ENCODE data around the gene IRAK4. TPM values are rescaled to one million over a fixed set of nuclear protein-coding genes. Genes with fewer than 3 reads are reported as not detected.

IRAK4 gene
- total and polyA plus RNA-seq, 4 donors: 9.4 to 28.0 (median 17.8) TPM

GRCh38 chr12:43835656-43836474 is 77.1 kb downstream of the IRAK4 start, which contains the start of gene TMEM117:
TMEM117 (plus strand) TSS chr12:43836081.
- ATAC-seq (ENCODE audit: insufficient read depth, low FRiP score): peak; percentile 88
- peak within 1 kb of the TSS; percentile 67 to 70 for H3K9ac ChIP-seq (ENCODE audit: insufficient read depth in 1 of 2, low read length in 2 of 2)
- peaks cover 0 to 8% (median 0%) of the 10 kb centered on the region in 3 donors for H3K27me3 ChIP-seq (ENCODE audit: control insufficient read depth in 3 of 3, insufficient read depth in 3 of 3, low read length in 2 of 3)
- TF ChIP-seq CTCF (IDR thresholded peaks at IDR 0.05; ENCODE audit: control extremely low read depth, extremely low read depth): no peak
- no peaks in the 10 kb centered on the region for H3K36me3 ChIP-seq (ENCODE audit: control insufficient read depth in 4 of 4, insufficient read depth in 4 of 4, low read length in 4 of 4)
- peak; percentile 77 to 80 (median 80) for DNase-seq
- peak within 1 kb of the TSS; percentile 84 for H3K4me3 ChIP-seq
- peak within 1 kb of the TSS; percentile 99 for H3K27ac ChIP-seq (ENCODE audit: low read depth in 1 of 2, low read length in 1 of 2)
- H3K4me1 ChIP-seq (ENCODE audit: control insufficient read depth in 5 of 5, insufficient read depth in 5 of 5, low read length in 5 of 5): peaks cover 0 to 12% (median 3%) of the 10 kb centered on the region in 5 donors
- H3K9me3 ChIP-seq (ENCODE audit: control insufficient read depth in 4 of 4, insufficient read depth in 3 of 4, low read length in 3 of 4): no peaks in the 10 kb centered on the region
- WGBS, 2 donors: 0 to 1% methylated on average over 73 to 103 of the region's 103 CpGs

GRCh38 chr12:43836475-43836989 is 77.8 kb downstream of the IRAK4 start:
- H3K27me3 ChIP-seq (ENCODE audit: control insufficient read depth in 3 of 3, insufficient read depth in 3 of 3, low read length in 2 of 3): peaks cover 0 to 8% (median 0%) of the 10 kb centered on the region in 3 donors
- peaks cover 0 to 12% (median 3%) of the 10 kb centered on the region in 5 donors for H3K4me1 ChIP-seq (ENCODE audit: control insufficient read depth in 5 of 5, insufficient read depth in 5 of 5, low read length in 5 of 5)
- peak in 2 of 3 donors; percentile 18 to 62 for DNase-seq
- peak; percentile 11 for ATAC-seq (ENCODE audit: insufficient read depth, low FRiP score)
- H3K27ac ChIP-seq (ENCODE audit: low read depth in 1 of 2, low read length in 1 of 2): peak overlapping the region; percentile 99
- no peaks in the 10 kb centered on the region for H3K9me3 ChIP-seq (ENCODE audit: control insufficient read depth in 4 of 4, insufficient read depth in 3 of 4, low read length in 3 of 4)
- WGBS, 2 donors: 2% methylated on average over 8 of the region's 8 CpGs
- peak overlapping the region; percentile 67 to 70 for H3K9ac ChIP-seq (ENCODE audit: insufficient read depth in 1 of 2, low read length in 2 of 2)
- H3K36me3 ChIP-seq (ENCODE audit: control insufficient read depth in 4 of 4, insufficient read depth in 4 of 4, low read length in 4 of 4): no peaks in the 10 kb centered on the region
- TF ChIP-seq CTCF (IDR thresholded peaks at IDR 0.05; ENCODE audit: control extremely low read depth, extremely low read depth): no peak
- peak overlapping the region; percentile 84 for H3K4me3 ChIP-seq

Other genes with a start within 250 kb of the IRAK4 start
- not detected for gene ADAMTS20, start 206.7 kb upstream of the IRAK4 start, total RNA-seq
- gene ADAMTS20, start 206.7 kb upstream of the IRAK4 start, polyA plus RNA-seq: not detected
- gene PUS7L, start 161 bp upstream of the IRAK4 start, total RNA-seq: 10 to 100 TPM; 10.4 to 27.0 TPM
- 1 to 10 TPM; 1.5 to 2.5 TPM for gene PUS7L, start 161 bp upstream of the IRAK4 start, polyA plus RNA-seq
- 10 to 100 TPM; 52.9 to 80.1 TPM for gene TWF1, start 47.4 kb downstream of the IRAK4 start, total RNA-seq
- 10 to 100 TPM; 33.1 to 44.5 TPM for gene TWF1, start 47.4 kb downstream of the IRAK4 start, polyA plus RNA-seq
- gene TMEM117, start 77.1 kb downstream of the IRAK4 start, total RNA-seq: 1 to 10 TPM; 3.3 to 6.1 TPM
- gene TMEM117, start 77.1 kb downstream of the IRAK4 start, polyA plus RNA-seq: 1 to 10 TPM; 1.2 to 1.3 TPM

Data from lung (tissue), 12 donors.